HUES64 (cell line): ENCODE measurements around the gene ICE2.

Experiments used
- H3K27ac ChIP-seq: 2 replicates; pipeline ENCODE4 v1.7.0; 2013; ENCODE audit warnings: low read depth, low read length, inconsistent platforms
- H3K27me3 ChIP-seq: 2 replicates; pipeline ENCODE4 v1.6.1; 2013; ENCODE audit warnings: mild to moderate bottlenecking, low read length; ENCODE audit not compliant: insufficient read depth
- H3K36me3 ChIP-seq: 2 replicates; pipeline ENCODE4 v1.6.1; 2013; ENCODE audit warnings: mild to moderate bottlenecking, low read length; ENCODE audit not compliant: insufficient read depth
- H3K4me1 ChIP-seq: 2 replicates; pipeline ENCODE4 v1.6.1; 2013; ENCODE audit warnings: mild to moderate bottlenecking, low read length, moderate library complexity; ENCODE audit not compliant: insufficient read depth
- H3K4me3 ChIP-seq: 2 replicates; pipeline ENCODE4 v1.5.1; 2013; ENCODE audit warnings: mild to moderate bottlenecking, low read length, moderate library complexity
- H3K9ac ChIP-seq: 2 replicates; pipeline ENCODE4 v1.6.1; 2013; ENCODE audit warnings: mild to moderate bottlenecking, low read depth, low read length
- H3K9me3 ChIP-seq: 2 replicates; pipeline ENCODE4 v1.6.1; 2013; ENCODE audit warnings: low read depth, low read length; ENCODE audit not compliant: insufficient read depth
- WGBS: fragments of 150-250, 120-280 bp; methylation state at CpG from one replicate; pipeline ENCODE4 v1.1.7; 2013; ENCODE audit warnings: missing lambda C conversion rate; 5-methylcytosine and 5-hydroxymethylcytosine counted together

Gene ICE2

GRCh38 chr15:60385620-60386552 lies 93.1 kb downstream of the ICE2 start:
- Histone ChIP-seq H3K9me3 (no peaks in the 10 kb centered on the region), H3K4me3 (no peak overlapping the region), H3K9ac (no peak overlapping the region), H3K4me1 (peaks cover 17% of the 10 kb centered on the region), H3K27ac (no peak overlapping the region), H3K36me3 (peaks cover 47% of the 10 kb centered on the region), H3K27me3 (no peaks in the 10 kb centered on the region)
- 95% methylated on average over 6 of the region's 7 CpGs for WGBS

DNA sequence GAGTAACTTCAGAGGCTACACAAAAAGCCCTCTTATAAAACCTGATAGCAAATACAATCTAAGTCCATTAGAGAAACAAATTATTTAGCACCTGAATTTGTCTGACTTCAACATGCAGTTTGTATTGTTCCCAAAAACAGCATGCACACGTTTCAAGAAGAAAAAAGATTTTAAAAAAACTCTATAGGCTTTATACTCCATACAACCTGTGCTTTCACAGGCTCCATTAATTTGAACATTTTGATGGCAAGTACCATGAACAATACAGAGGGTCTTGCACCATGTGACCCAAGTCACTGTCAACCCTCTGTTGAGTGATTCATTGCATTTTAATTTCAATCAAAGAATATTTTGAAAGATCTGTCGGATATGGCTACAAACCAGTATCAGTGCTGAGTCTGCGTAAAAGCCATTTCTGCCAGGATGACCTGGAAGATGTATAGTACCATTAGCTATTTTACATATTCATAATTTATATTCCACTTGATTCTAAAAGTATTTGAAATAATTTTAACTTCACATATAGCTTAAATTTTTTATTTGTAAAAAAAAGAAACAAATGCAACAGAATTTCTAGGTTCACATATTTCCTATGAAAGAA lies 94.3 kb downstream of the ICE2 start:
- Histone ChIP-seq H3K4me3 (no peak overlapping the region), H3K27ac (no peak overlapping the region), H3K4me1 (peaks cover 8% of the 10 kb centered on the region), H3K36me3 (peaks cover 57% of the 10 kb centered on the region), H3K9ac (no peak overlapping the region), H3K27me3 (no peaks in the 10 kb centered on the region), H3K9me3 (no peaks in the 10 kb centered on the region)
- 89% methylated on average over 3 of the region's 3 CpGs for WGBS

GRCh38 chr15:60384053-60384452 lies 94.9 kb downstream of the ICE2 start:
- Histone ChIP-seq H3K27me3 (no peaks in the 10 kb centered on the region), H3K9ac (no peak overlapping the region), H3K9me3 (no peaks in the 10 kb centered on the region), H3K27ac (no peak overlapping the region), H3K36me3 (peaks cover 62% of the 10 kb centered on the region), H3K4me1 (peaks cover 3% of the 10 kb centered on the region; the same call in 1 of the 2 replicates), H3K4me3 (no peak overlapping the region)
- WGBS: 93% methylated on average over 2 of the region's 3 CpGs

GRCh38 chr15:60382773-60383674 lies 95.9 kb downstream of the ICE2 start:
- 94% methylated on average over 8 of the region's 8 CpGs for whole genome bisulfite sequencing
- H3K27me3 ChIP-seq: no peaks in the 10 kb centered on the region
- no peaks in the 10 kb centered on the region for H3K9me3 ChIP-seq
- H3K27ac ChIP-seq: no peak overlapping the region
- no peak overlapping the region for H3K4me3 ChIP-seq
- no peak overlapping the region for H3K9ac ChIP-seq
- peaks cover 67% of the 10 kb centered on the region for H3K36me3 ChIP-seq
- peaks cover 3% of the 10 kb centered on the region; the same call in 1 of the 2 replicates for H3K4me1 ChIP-seq

DNA sequence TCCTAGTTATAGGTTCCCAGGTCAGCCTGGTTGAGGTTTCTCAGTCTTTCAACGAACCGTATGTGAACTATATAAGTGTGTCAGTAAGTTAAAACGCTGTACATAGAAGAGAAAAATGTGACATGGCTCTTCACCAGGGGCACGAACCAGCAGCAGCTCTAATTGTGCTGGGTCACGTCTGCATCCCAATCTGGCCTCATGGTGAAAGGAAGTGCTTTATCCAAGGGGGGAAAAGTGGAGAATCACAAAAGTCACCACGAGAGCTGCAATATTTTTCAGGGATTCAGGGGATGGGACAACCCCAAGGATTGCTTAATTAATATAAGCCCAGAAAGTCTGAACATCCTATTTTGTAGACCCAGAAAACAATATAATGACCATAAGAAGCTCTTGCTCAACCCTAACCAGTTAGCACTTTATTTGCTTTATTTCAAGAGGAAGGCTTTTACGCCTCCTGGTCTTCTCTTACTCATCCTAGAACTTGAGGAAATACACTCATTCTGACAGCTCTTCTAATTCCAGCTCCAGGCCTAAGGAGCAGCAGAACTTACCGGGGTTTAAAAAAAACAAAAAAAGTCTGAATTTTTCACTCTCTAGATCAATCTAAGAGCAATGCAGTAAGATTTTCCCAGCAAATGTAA lies 97.7 kb downstream of the ICE2 start:
- Histone ChIP-seq H3K27ac (no peak overlapping the region), H3K4me3 (no peak overlapping the region), H3K36me3 (peaks cover 82% of the 10 kb centered on the region), H3K4me1 (peaks cover 8% of the 10 kb centered on the region; the same call in 1 of the 2 replicates), H3K27me3 (no peaks in the 10 kb centered on the region), H3K9ac (no peak overlapping the region), H3K9me3 (no peaks in the 10 kb centered on the region)
- WGBS: 93% methylated on average over 8 of the region's 8 CpGs

DNA sequence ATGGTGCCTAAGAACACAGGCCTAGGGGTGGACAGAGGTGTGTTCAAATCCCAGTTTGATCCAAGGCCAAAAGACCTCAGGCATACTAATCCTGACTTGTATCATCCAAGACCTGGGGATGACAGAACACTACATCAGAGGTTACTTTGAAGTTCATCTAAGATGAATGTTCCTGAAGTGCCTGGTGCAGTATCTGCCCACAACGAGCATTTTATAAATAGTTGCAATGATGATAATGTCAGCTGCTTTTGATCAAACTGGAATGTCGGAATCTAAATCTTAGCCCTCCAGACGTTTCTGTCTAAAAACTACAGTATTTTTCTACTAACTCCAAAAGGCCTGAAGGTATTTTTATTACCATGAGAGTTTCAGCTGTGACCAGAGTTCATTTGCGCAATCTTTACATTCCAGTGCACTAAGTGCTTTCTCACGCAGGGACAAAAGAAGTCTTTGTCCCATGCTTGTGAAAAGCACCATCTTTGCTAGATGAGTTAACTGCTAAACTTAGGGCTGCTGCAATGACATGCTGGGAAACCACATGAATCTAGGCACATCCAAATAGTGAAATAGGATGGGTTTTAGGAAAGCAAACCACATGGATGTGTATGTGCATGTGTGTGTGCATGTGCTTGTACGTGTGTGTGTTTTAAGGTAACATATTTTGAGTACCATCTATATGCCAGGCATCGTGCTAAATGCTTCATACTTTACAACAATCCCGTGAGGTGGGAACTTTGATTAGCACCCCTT lies 99.2 kb downstream of the ICE2 start:
- WGBS: 93% methylated on average over 8 of the region's 8 CpGs
- no peaks in the 10 kb centered on the region for H3K27me3 ChIP-seq
- H3K9ac ChIP-seq: no peak overlapping the region
- peaks cover 19% of the 10 kb centered on the region for H3K4me1 ChIP-seq
- no peaks in the 10 kb centered on the region for H3K9me3 ChIP-seq
- H3K36me3 ChIP-seq: peaks cover 70% of the 10 kb centered on the region
- H3K27ac ChIP-seq: 0 out of 2 replicates have a peak overlapping the region, but pooled peaks have one; percentile 4
- no peak overlapping the region for H3K4me3 ChIP-seq

GRCh38 chr15:60379185-60379524 lies 99.8 kb downstream of the ICE2 start:
- Histone ChIP-seq H3K4me3 (no peak overlapping the region), H3K27ac (no peak overlapping the region), H3K9ac (no peak overlapping the region), H3K27me3 (no peaks in the 10 kb centered on the region), H3K9me3 (no peaks in the 10 kb centered on the region), H3K4me1 (peaks cover 24% of the 10 kb centered on the region), H3K36me3 (peaks cover 68% of the 10 kb centered on the region)
- WGBS: no CpG with 5 or more reads among the region's 1 CpG

GRCh38 chr15:60376677-60377095 lies 102.3 kb downstream of the ICE2 start:
- Histone ChIP-seq H3K4me3 (no peak overlapping the region), H3K27me3 (no peaks in the 10 kb centered on the region), H3K27ac (no peak overlapping the region), H3K9me3 (no peaks in the 10 kb centered on the region), H3K36me3 (peaks cover 67% of the 10 kb centered on the region), H3K4me1 (peaks cover 28% of the 10 kb centered on the region), H3K9ac (no peak overlapping the region)
- 93% methylated on average over 12 of the region's 12 CpGs for WGBS

DNA sequence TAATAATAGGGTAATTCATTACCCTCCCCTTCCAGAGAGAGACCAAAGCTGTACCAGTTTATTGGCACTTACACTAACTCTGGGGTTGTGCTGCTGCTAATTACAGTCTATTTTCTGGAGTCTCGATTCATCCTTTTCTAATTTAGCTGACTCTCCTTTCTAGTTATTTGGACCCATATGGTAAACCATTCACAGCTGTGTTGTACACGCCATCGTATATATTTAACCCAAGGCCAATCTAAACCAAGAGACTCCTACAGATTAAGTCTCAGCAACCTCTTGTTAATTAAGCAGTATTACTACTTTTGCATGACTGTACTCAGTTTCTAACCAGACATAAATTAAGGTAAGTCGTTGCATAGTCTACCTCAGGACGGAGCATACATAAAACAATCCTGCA lies 103.6 kb downstream of the ICE2 start:
- Histone ChIP-seq H3K4me1 (peaks cover 28% of the 10 kb centered on the region), H3K9ac (no peak overlapping the region), H3K4me3 (no peak overlapping the region), H3K9me3 (no peaks in the 10 kb centered on the region), H3K27me3 (no peaks in the 10 kb centered on the region), H3K27ac (peak overlapping the region; percentile 63; the same call in 1 of the 2 replicates), H3K36me3 (peaks cover 69% of the 10 kb centered on the region)
- 93% methylated on average over 5 of the region's 5 CpGs for WGBS

- peak overlapping the region; percentile 58 for H3K9ac ChIP-seq
- WGBS: 34% methylated on average over 7 of the region's 7 CpGs
- peaks cover 69% of the 10 kb centered on the region for H3K36me3 ChIP-seq
- H3K27ac ChIP-seq: peak overlapping the region; percentile 63
- H3K4me1 ChIP-seq: peaks cover 25% of the 10 kb centered on the region
- no peaks in the 10 kb centered on the region for H3K27me3 ChIP-seq
- no peaks in the 10 kb centered on the region for H3K9me3 ChIP-seq
- H3K4me3 ChIP-seq: no peak overlapping the region
Measured at GRCh38 chr15:60374628-60375081, 104.3 kb downstream of the ICE2 start.
